AG09319 (cell line): ENCODE results near the gene STAMBPL1.

ENCODE experiments used
- DNase-seq: peaks from one replicate; pipeline ENCODE4 v3.0.0-alpha.2; 2010; ENCODE audit warnings: low read depth; ENCODE audit errors: extremely low read depth
- CTCF ChIP-seq: IDR thresholded peaks from 2 replicates; pipeline ENCODE4 v1.5.1; 2011; ENCODE audit warnings: low read depth, mild to moderate bottlenecking, inconsistent platforms, low read length, moderate library complexity

Gene STAMBPL1

GRCh38 chr10:88901984-88902789 lies 22.1 kb downstream of the STAMBPL1 start:
- no peak for DNase-seq
- no peak for TF ChIP-seq CTCF

GRCh38 chr10:88903715-88904114 lies 23.7 kb downstream of the STAMBPL1 start:
- DNase-seq, result no peak
- no peak for TF ChIP-seq CTCF

GRCh38 chr10:88906921-88907320 lies 26.9 kb downstream of the STAMBPL1 start:
- TF ChIP-seq CTCF, result no peak
- DNase-seq, result no peak

GRCh38 chr10:88908194-88908593 lies 28.1 kb downstream of the STAMBPL1 start:
- no peak for TF ChIP-seq CTCF
- no peak for DNase-seq

- DNase-seq, result no peak
- TF ChIP-seq CTCF, result no peak
Measured at GRCh38 chr10:88911116-88911515, 31.1 kb downstream of the STAMBPL1 start.

- no peak for TF ChIP-seq CTCF
- DNase-seq, result no peak
Measured at GRCh38 chr10:88911851-88912250, 31.8 kb downstream of the STAMBPL1 start.

GRCh38 chr10:88913127-88913526 lies 33.1 kb downstream of the STAMBPL1 start:
- no peak for TF ChIP-seq CTCF
- no peak for DNase-seq
